Activated T-cell treated with anti-CD3 and anti-CD28 coated beads, Interleukin-2, amount 50 U/mL, for 24 hours (primary cell): Measurements from ENCODE around the gene VMO1.
A peak's percentile ranks its signal among the peaks of the same experiment; 100 is the strongest.

Experiments
- DNase-seq: peaks from one replicate; pipeline ENCODE4 v3.0.0-alpha.2; 2020
- H3K27ac Mint-ChIP-seq: 2 replicates; pipeline ENCODE4 v1.8.0; 2020; ENCODE audit warnings: mild to moderate bottlenecking, mixed read lengths
- H3K27me3 Mint-ChIP-seq: 2 replicates; pipeline ENCODE4 v1.8.0; 2020; ENCODE audit warnings: mixed read lengths
- H3K36me3 Mint-ChIP-seq: 2 replicates; pipeline ENCODE4 v1.8.0; 2020; ENCODE audit warnings: low read depth, mixed read lengths
- H3K4me1 Mint-ChIP-seq: 2 replicates; pipeline ENCODE4 v1.8.0; 2020; ENCODE audit warnings: low read depth, mixed read lengths
- H3K4me3 Mint-ChIP-seq: 2 replicates; pipeline ENCODE4 v1.8.0; 2020; ENCODE audit warnings: mild to moderate bottlenecking, moderate library complexity, mixed read lengths
- H3K9me3 Mint-ChIP-seq: 2 replicates; pipeline ENCODE4 v1.8.0; 2020; ENCODE audit warnings: mixed read lengths

VMO1 gene

DNA sequence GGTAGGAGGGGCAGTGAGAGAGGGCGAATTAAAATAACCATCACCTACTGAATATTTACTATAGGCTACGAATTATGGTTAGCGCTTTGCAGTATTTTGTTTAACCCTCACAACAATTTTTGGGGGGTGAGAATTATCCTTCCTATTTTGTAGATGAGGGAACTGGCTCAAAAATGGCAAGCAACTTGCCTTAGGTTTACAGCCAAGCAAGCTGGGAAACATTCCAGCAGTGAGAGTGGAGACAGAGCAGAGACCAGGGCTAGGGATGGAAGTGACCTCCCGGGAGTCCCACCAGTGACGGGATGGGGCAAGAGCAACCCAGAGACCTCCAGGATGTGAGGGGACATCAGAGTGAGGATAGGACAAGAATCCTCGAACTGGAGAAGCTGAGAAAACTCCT, 352 bp upstream of the VMO1 start:
- H3K4me3 Mint-ChIP-seq, result no peak overlapping the region
- no peak for DNase-seq
- no peaks in the 10 kb centered on the region for H3K9me3 Mint-ChIP-seq
- peaks cover 70% of the 10 kb centered on the region for H3K27me3 Mint-ChIP-seq
- peaks cover 36% of the 10 kb centered on the region for H3K4me1 Mint-ChIP-seq
- H3K27ac Mint-ChIP-seq, result no peak overlapping the region
- H3K36me3 Mint-ChIP-seq, result no peaks in the 10 kb centered on the region

DNA sequence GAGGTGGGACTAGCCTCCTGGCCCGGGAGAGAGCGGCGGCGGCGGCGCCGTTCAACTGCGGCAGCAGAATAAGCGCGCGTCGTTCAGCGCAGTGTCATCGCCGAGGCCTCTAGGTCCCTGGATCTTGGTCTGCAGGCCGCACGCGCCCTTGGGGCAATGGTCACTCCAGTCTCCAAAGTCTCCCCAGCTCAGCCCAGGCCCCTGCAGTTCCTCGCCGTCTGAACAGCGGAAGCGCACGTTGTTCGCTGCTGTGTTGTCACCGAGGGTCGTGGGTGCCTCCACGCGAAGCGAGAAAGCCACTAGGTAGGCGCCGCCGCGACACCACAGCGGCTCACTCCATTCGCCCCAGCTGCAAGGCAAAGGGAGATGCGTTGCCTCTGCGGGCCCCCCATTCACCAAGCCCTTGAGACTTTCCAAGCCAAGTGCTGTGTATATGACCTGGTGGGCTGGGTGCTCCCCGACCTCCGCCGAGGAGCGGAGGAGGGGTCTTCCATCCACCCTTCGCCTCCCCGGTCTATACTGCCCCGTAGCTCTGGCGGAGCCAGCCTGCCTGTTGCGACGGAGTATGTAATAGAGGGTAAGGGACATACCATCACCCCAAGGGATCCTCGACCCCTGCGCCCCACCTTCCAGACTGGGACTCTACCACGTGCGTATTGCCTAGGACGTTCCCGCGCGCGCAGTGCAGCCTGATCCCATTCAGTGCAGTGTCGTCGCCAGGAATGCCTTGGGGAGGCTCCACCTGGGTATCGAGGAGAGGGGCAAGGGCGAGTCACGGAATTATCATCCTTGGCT, 656 bp downstream of the VMO1 start:
- Mint-ChIP-seq H3K27me3 (peaks cover 73% of the 10 kb centered on the region), H3K4me1 (peaks cover 28% of the 10 kb centered on the region), H3K9me3 (no peaks in the 10 kb centered on the region), H3K36me3 (no peaks in the 10 kb centered on the region), H3K4me3 (no peak overlapping the region), H3K27ac (no peak overlapping the region)
- peak; percentile 46 for DNase-seq

DNA sequence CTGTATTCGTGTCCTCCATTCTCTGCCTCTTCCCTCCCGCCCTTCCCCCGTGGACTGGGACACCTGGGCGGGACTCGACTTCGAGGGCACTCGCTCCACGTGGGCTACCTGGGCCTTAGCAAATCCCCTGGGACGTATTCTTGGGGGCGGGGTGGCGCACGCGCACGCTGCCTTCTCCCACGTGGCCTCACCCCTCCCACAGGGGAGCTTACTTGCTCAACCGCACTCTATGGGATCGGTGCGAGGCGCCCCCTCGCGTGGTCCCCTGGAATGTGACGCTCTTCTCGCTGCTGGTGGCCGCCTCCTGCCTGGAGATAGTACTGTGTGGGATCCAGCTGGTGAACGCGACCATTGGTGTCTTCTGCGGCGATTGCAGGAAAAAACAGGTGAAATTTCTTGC, 3.5 kb downstream of the VMO1 start:
- H3K9me3 Mint-ChIP-seq, result no peaks in the 10 kb centered on the region
- no peak overlapping the region for H3K4me3 Mint-ChIP-seq
- peaks cover 22% of the 10 kb centered on the region for H3K4me1 Mint-ChIP-seq
- no peaks in the 10 kb centered on the region for H3K36me3 Mint-ChIP-seq
- H3K27me3 Mint-ChIP-seq, result peaks cover 62% of the 10 kb centered on the region
- DNase-seq, result no peak
- no peak overlapping the region for H3K27ac Mint-ChIP-seq

DNA sequence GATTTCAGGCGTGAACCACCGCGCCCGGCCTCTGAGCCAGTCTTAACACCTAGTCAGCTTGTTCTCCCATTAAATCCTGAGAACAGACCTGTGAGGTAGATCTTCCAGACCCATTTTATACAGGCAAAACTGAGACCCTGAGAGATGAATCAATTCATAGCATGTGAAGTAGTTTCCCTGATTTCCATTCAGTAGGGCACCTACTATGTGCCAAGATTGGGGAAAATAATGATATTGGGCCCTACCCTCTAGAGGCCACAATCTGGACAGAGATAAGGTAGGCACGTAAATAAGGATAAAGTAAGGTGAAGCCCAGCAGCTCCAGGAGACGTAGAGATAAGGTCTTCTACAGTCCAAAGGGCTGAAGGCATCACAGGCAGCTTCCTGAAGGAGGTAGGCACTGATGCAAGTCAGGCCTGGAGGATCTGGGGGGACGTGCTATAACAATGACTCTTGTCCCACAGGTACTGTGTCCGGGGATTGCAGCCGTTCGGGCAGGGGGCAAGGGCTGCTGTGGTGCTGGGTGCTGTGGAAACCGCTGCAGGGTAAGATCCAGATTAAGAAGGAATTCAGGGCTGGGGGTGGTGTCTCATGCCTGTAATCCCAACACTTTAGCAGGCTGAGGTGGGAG, 5.7 kb downstream of the VMO1 start:
- Mint-ChIP-seq H3K4me3 (no peak overlapping the region), H3K27me3 (peaks cover 41% of the 10 kb centered on the region), H3K4me1 (peaks cover 6% of the 10 kb centered on the region), H3K36me3 (no peaks in the 10 kb centered on the region), H3K9me3 (no peaks in the 10 kb centered on the region), H3K27ac (no peak overlapping the region)
- no peak for DNase-seq

DNA sequence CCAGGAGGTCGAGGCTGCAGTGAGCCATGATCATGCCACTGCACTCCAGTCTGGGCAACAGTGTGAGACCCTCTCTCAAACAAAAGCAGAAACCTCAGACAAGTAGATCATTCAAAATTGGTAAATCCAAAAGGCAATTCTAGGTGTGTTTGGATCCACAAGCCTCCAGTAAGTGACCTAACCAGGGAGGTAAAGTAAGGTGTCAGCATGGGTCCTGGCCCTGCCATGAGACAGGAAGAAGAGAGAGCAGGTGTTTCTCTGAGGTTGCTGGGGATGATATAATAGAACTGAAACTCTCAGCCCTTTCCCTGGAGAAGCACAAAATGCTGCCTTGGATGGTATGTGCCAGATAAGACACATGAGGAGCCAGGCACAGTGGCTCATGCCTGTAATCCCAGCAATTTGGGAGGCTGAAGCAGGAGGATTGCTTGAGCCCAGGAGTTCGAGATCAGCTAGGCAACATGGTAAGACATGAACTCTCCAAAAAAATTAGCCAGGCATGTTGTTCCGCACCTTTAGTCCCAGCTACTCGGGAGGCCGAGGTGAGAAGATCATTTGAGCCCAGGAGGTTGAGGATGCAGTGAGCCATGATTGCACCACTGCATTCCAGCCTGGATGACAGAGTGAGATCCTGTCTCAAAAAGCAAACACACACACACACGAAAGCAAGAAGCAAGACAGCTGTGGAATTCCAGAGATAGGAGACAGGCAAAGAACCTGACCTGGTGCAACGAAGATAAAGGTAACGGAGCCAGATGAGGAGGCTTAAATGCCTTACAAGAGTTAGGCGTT, 8.0 kb downstream of the VMO1 start:
- peaks cover 22% of the 10 kb centered on the region for H3K27me3 Mint-ChIP-seq
- no peaks in the 10 kb centered on the region for H3K9me3 Mint-ChIP-seq
- no peak overlapping the region for H3K27ac Mint-ChIP-seq
- no peak for DNase-seq
- peaks cover 3% of the 10 kb centered on the region for H3K4me1 Mint-ChIP-seq
- H3K4me3 Mint-ChIP-seq, result no peak overlapping the region
- no peaks in the 10 kb centered on the region for H3K36me3 Mint-ChIP-seq

DNA sequence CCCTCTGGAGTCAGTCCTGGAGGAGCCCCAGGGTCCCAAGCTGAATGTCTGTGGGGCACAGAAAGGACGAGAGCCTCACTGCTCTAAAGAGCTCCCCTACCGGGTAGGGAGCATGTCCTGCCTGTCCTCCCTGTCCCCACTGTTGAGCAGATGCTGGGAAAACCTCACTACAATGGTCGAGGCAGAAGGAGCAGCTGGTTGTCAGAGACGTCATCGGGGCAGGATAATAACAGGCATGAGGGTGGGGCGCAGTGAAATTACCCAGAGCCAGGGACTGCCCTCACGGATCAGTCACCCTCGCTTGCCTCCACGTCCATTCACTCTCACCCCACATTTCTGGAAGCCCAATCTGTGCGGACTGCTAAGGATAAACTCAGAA, 13.9 kb downstream of the VMO1 start:
- H3K27ac Mint-ChIP-seq, result no peak overlapping the region

DNA sequence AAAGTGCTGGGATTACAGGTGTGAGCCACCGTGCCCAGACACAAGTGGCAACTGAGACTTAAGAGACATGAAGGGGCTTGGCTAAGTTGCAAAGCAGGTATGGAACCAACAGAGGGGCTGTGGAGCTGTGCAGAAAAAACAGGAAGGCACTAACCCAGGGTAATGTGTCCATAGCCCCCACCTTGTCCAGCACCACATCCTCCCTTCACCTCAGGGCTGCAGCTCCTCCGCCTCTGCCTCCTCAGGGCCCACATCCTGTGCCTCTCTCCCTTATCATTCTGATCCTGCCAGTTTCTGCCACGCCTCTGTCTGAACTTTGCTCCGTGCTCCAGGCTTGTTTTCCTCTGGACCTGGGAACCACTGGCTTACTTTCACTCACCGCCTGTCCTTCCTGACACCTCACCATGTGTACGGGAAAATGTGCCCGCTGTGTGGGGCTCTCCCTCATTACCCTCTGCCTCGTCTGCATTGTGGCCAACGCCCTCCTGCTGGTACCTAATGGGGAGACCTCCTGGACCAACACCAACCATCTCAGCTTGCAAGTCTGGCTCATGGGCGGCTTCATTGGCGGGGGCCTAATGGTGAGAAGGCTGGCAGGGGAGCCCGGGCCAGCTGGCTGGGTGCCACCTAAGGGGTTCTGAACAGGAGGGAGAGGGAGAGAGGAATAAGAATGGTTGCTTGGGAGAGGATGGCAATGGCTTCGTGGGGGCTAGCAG, 14.5 kb downstream of the VMO1 start, which contains the start of gene TM4SF5:
TM4SF5 (plus strand) TSS at position 368 of the 716 bp plus-strand sequence; CDS start at position 405, 37 bp downstream.
- no peaks in the 10 kb centered on the region for H3K27me3 Mint-ChIP-seq
- no peak within 1 kb of the TSS for H3K27ac Mint-ChIP-seq
- no peaks in the 10 kb centered on the region for H3K36me3 Mint-ChIP-seq
- no peaks in the 10 kb centered on the region for H3K9me3 Mint-ChIP-seq
- no peak within 1 kb of the TSS for H3K4me3 Mint-ChIP-seq
- peaks cover 5% of the 10 kb centered on the region for H3K4me1 Mint-ChIP-seq
- DNase-seq, result no peak

More for the DNA sequence above, 13.9 kb downstream of the VMO1 start:
- H3K4me1 Mint-ChIP-seq, result peaks cover 5% of the 10 kb centered on the region
- no peaks in the 10 kb centered on the region for H3K9me3 Mint-ChIP-seq
- no peak overlapping the region for H3K4me3 Mint-ChIP-seq
- H3K36me3 Mint-ChIP-seq, result no peaks in the 10 kb centered on the region
- no peak for DNase-seq
- H3K27me3 Mint-ChIP-seq, result no peaks in the 10 kb centered on the region

DNA sequence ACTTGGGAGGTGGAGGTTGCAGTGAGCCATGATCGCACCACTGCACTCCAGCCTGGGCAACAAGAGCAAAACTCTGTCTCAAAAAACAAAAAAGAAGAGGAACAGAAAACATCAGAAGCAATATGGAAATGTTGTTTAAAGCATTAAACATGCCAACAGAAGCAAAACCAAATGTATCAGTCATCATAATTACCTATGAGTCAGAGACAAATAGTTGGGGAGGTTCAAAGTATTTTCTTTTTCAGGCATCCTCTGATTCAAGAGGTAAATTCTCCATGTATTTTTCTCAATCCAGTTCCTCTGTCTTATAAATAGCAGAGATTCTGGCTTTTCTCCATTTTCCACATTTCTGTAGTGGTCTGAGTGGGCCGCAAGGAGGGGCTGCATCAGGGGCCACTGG, 16.5 kb downstream of the VMO1 start:
- no peak for DNase-seq
- no peak overlapping the region for H3K4me3 Mint-ChIP-seq
- H3K9me3 Mint-ChIP-seq, result no peaks in the 10 kb centered on the region

DNA sequence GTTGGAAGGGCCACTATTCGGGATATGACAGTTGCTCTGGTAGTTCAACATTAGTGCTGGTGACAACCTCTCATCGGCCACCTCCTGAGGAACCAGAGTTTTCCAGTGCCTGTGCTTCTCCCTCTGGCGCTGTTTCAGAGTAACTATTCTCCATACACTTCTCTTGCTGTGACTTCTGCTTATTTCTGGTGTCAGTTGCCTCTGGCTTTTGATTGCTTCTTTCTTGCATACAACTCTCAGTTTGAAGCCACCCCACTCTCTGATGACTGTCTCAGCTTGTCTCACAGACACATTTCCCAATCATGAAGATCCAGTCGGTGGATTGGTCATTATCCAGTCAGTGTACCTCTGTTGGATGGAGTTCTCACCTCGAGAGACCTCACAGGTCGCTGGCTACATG, 17.9 kb downstream of the VMO1 start:
- Mint-ChIP-seq H3K27me3 (no peaks in the 10 kb centered on the region), H3K4me3 (no peak overlapping the region), H3K9me3 (no peaks in the 10 kb centered on the region), H3K27ac (no peak overlapping the region), H3K4me1 (peaks cover 5% of the 10 kb centered on the region), H3K36me3 (no peaks in the 10 kb centered on the region)
- DNase-seq, result no peak

More for the DNA sequence above, 16.5 kb downstream of the VMO1 start:
- Mint-ChIP-seq H3K36me3 (no peaks in the 10 kb centered on the region), H3K27ac (no peak overlapping the region), H3K4me1 (peaks cover 5% of the 10 kb centered on the region), H3K27me3 (no peaks in the 10 kb centered on the region)

DNA sequence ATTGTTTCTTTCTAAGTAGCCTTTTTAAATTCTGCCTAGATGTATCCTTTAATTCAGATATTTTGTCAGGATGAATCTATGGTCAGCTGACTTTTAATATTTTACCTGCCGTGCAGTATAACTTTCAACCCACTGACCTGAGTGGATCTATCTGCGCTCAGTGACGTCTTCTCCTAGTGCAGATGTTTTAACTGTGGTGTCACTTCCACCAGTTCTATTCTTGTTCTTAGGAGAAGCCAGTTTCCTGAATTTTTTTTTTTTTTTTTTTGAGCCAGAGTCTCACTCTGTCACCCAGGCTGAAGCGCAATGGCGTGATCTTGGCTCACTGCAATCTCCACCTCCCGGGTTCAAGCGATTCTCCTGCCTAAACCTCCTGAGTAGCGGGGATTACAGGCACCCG, 19.4 kb downstream of the VMO1 start:
- no peak for DNase-seq
- Mint-ChIP-seq H3K4me3 (no peak overlapping the region), H3K9me3 (no peaks in the 10 kb centered on the region), H3K27me3 (no peaks in the 10 kb centered on the region), H3K4me1 (peaks cover 4% of the 10 kb centered on the region), H3K27ac (no peak overlapping the region), H3K36me3 (no peaks in the 10 kb centered on the region)

DNA sequence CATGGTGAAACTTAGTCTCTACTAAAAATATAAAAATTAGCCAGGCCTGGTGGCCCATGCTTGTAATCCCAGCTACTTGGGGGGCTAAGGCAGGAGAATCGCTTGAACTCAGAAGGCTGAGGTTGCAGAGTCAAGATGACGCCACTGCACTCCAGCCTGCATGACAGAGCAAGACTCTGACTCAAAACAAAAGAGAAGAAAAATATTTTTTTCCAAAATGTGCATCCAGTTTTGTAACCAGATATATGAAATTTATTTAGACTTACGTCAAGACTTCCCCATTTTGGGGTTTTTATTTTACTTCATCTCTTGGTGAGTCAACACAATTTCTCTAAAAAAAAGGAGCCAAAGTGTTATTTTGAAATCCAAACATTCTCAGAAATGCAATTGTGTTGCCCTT, 20.0 kb downstream of the VMO1 start:
- DNase-seq, result no peak
- Mint-ChIP-seq H3K4me3 (no peak overlapping the region), H3K27me3 (no peaks in the 10 kb centered on the region)

DNA sequence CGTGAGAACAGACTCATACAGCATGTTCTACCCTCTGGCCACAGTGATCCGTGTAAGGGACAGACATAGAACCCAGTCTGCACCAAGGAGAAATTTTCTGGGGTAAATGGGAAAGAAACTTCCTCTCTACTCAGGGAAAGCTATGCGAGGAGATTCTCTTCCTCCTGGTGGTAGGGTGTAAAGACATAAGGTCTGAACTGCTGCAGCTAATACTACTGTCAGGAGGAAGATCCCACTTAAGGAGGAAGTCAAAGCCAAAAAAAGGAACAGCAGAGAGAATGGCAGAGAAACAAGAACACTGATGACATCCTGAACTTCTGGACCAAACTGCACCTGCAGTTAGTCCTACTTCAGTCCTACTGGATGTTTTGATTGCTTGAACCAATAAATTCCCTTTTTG, 21.6 kb downstream of the VMO1 start:
- H3K36me3 Mint-ChIP-seq, result no peaks in the 10 kb centered on the region
- peaks cover 3% of the 10 kb centered on the region for H3K27me3 Mint-ChIP-seq
- no peak for DNase-seq
- H3K9me3 Mint-ChIP-seq, result no peaks in the 10 kb centered on the region
- no peaks in the 10 kb centered on the region for H3K4me1 Mint-ChIP-seq
- H3K4me3 Mint-ChIP-seq, result no peak overlapping the region
- no peak overlapping the region for H3K27ac Mint-ChIP-seq

More for the DNA sequence above, 20.0 kb downstream of the VMO1 start:
- H3K4me1 Mint-ChIP-seq, result no peaks in the 10 kb centered on the region
- H3K36me3 Mint-ChIP-seq, result no peaks in the 10 kb centered on the region
- H3K27ac Mint-ChIP-seq, result no peak overlapping the region
- H3K9me3 Mint-ChIP-seq, result no peaks in the 10 kb centered on the region

DNA sequence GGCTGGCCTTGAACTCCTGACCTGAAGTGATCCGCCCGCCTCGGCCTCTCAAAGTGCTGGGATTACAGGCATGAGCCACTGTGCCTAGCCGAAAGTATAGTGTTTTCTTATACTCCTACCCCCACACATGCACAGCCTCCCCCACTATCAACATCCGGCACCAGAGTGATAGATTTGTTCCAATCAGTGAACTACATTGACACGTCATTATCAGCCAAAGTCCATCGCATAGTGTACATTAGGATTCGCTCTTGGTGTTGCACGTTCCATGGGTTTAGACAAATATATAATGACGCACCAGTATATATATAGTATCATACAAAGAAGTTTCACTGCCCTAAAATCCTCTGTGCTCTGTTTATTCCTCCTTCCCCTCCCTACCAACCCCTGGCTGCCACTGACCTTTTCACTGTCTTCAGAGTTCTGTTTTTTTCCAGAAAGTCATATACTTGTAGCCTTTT, 26.4 kb downstream of the VMO1 start:
- no peak overlapping the region for H3K27ac Mint-ChIP-seq
- H3K36me3 Mint-ChIP-seq, result no peaks in the 10 kb centered on the region
- H3K4me1 Mint-ChIP-seq, result no peaks in the 10 kb centered on the region
- no peaks in the 10 kb centered on the region for H3K9me3 Mint-ChIP-seq
- H3K27me3 Mint-ChIP-seq, result peaks cover 8% of the 10 kb centered on the region
- no peak overlapping the region for H3K4me3 Mint-ChIP-seq
- no peak for DNase-seq

DNA sequence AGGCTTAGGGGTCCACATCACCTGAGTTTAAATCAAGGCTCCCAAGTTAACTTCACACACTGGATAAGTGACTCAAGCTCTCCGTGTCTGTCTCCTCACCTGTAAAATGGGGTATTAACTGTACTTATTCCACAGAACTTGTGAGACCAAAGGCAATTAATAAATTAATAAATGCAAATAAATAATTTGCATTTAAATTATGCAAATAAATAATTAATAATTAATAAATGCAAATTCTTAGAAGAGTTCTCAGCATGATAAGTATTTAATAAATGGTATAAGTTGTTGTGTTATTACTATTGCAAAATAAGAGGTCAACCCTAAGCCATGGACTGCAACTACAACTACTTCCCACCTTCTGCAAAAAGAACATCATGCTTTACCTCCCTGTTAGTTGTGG, 32.8 kb downstream of the VMO1 start:
- Mint-ChIP-seq H3K27ac (no peak overlapping the region), H3K36me3 (no peaks in the 10 kb centered on the region), H3K9me3 (no peaks in the 10 kb centered on the region), H3K4me3 (no peak overlapping the region), H3K27me3 (peaks cover 15% of the 10 kb centered on the region), H3K4me1 (peaks cover 4% of the 10 kb centered on the region)
- no peak for DNase-seq
